Sciatic nerve (tissue), 2 donors: ENCODE data around the gene PNLDC1. TPM values are rescaled to one million over a fixed set of nuclear protein-coding genes. Genes with fewer than 3 reads are reported as not detected.
"Not testable (repeated sequence)": the region's sequence is repeated elsewhere in the genome, so short reads cannot be mapped to it uniquely, and the experiment has no call there.

Source experiments
- ATAC-seq: fragments of 200-7000 bp; cut with Tn5 transposase; one replicate; pipeline ENCODE4 v1.9.1; 2020; ENCODE audit warnings: mild to moderate bottlenecking, moderate library complexity
- DNase-seq: peaks from one replicate; pipeline ENCODE4 v3.0.0-alpha.2; 2020; ENCODE audit warnings: low spot score
- intact Hi-C: fragments of 100-400 bp; cut with DNase I; formaldehyde crosslinking; loops from one replicate; pipeline ENCODE4 v1.14.2; 2022
- total RNA-seq: library from RNA; stranded (reverse); fragmentation: NEBNext Ultra II Directional; extraction: Animal tissue kit (Norgen Biotek cat#: 25700); gene quantifications from one replicate; pipeline ENCODE4 v1.2.1, GENCODE V29; 2021
- donor health status: DM: no; HTN: no; CAD: no.
- donor health status: DM: no; HTN: no; CAD: no.

The PNLDC1 gene
- total RNA-seq, 1 donor from 2014 or later: not detected

- intact Hi-C loops: no loop called here
- ATAC-seq: no peak
- no peak for DNase-seq
Measured at GRCh38 chr6:159778131-159778530, 21.9 kb upstream of the PNLDC1 start.

GRCh38 chr6:159778542-159779103 is 21.5 kb upstream of the PNLDC1 start:
- ATAC-seq (no peak), DNase-seq (no peak)
- intact Hi-C loops: no loop called here

GRCh38 chr6:159788276-159788675 is 11.8 kb upstream of the PNLDC1 start:
- intact Hi-C loops: no loop called here
- no peak for ATAC-seq
- no peak for DNase-seq

DNA sequence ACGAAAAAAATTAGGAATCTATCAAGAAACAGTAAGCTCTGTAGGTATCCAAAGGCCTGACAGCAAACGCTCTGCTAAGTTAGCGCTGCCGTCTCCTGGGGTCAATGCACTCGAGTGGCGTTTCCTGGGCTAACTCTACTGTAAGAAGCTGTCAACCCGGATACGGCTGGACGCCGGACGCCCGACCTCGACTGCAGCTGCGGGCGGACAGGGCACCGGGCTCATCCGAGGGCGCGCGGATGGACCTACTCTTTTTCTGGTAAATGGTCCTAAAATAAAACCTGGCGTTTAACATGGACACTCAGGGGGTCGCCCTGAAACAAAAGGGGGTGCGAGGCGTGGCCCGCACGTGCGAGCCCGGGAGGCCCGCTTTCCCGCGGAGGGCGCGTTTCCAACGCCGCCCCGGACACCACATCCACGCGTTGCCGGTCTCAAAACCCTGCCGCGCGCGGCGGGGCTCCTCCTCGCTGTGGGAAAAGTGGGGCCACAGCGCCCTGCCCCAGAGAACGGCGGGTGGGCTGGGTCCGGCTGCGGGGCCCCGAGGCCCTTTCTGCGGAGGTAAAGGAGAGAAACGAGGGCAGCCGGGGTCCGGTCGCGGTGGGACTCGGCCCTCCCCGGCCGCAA is 11.2 kb upstream of the PNLDC1 start:
- ATAC-seq (no peak), DNase-seq (peak; percentile 70)
- intact Hi-C loops: no loop called here

DNA sequence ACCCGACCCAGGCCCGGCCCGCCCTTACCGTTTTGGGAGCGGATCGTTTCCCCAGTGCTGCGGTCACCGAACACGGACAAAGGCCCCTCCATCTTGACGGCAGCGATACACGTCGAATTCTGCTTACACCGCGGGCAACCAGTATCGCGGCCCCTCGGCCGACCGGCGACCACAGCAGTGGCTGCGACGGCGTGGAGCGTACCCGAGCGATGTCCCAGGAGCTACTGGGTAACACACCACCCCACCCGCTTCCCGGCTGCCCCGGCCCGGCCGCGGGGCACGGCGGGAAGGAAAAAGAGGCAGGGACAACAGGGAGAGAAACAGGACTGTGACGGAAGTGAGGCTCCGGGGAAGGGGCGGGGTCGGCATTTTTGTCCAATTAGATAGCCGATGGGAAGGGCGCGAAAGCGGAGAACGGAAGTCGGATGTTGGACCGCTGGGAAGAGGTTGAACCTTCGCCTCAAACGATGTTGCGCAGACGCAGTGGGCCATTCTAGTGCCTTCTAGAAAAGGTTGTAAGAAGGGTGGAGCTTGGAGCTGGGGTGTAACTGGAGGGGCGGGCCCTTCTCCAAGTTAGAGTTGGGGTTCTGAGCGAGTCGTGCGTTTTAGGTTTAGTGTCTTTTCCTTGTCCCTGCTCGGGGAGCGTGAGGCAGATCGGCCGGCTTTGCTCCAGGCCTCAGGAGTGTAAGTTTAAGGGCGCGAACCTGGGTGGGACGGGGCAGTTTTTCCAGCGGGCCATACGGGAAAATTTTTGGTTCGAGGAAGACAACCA is 10.5 kb upstream of the PNLDC1 start, which contains the start of gene TCP1:
TSS of gene TCP1 (minus strand) at position 226 of the 772 bp plus-strand sequence. CDS start at position 92, 134 bp downstream.
- peak; percentile 97 for ATAC-seq
- DNase-seq: peak; percentile 100
- intact Hi-C loops: no loop called here

- intact Hi-C loops: no loop called here
- peak; percentile 97 for ATAC-seq
- DNase-seq: peak; percentile 95
Measured at GRCh38 chr6:159790149-159790955, 9.7 kb upstream of the PNLDC1 start, which contains the start of gene MRPL18. Gene MRPL18 (plus strand): TSS chr6:159790467. CDS start chr6:159790588, 121 bp downstream.

DNA sequence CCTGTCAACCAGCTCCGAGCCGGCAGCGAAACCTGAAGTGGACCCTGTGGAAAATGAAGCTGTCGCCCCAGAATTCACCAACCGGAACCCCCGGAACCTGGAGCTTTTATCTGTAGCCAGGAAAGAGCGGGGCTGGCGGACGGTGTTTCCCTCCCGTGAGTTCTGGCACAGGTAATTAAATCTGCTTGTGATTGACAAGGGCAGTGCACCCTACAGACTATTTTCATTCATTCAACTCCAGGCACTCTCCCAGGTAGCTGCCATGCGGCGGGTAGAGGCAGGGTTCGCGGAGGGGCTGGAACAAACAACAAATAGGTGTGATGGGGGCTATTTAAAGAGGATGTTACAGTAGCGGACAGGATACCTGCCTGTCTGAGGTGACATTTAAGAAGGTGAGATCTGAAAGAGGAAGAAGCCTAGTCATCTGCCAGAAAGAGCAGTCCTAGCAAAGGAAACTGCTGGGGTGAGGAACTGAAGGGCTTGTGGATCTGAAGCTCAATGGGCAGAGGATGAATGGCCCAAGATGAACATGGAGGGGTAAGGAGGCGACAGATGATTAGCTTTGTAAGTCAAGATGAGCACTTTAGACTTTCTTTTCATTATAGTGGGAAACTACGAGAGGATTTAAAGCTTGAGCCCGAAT is 9.0 kb upstream of the PNLDC1 start:
- ATAC-seq: no peak
- DNase-seq: peak; percentile 65

DNA sequence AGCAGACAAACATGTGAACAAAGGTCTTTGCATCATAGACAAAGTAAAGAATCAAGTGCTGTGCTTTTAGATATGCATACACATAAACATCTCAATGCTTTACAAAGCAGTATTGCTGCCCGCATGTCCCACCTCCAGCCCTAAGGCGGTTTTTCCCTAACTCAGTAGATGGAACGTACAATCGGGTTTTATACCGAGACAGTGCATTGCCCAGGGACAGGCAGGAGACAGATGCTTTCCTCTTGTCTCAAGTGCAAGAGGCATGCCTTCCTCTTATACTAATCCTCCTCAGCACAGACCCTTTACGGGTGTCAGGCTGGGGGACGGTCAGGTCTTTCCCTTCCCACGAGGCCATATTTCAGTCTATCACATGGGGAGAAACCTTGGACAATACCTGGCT is 5.1 kb upstream of the PNLDC1 start:
- intact Hi-C loops, ATAC-seq, DNase-seq: not testable (repeated sequence)

More for the DNA sequence above, 9.0 kb upstream of the PNLDC1 start:
- intact Hi-C loops: no loop called here

GRCh38 chr6:159797554-159797953 is 2.5 kb upstream of the PNLDC1 start:
- no peak for DNase-seq
- intact Hi-C loops: no loop called here
- ATAC-seq: no peak

- ATAC-seq: no peak
- intact Hi-C loops: no loop called here
Measured at GRCh38 chr6:159801935-159802334, 1.9 kb downstream of the PNLDC1 start.

DNA sequence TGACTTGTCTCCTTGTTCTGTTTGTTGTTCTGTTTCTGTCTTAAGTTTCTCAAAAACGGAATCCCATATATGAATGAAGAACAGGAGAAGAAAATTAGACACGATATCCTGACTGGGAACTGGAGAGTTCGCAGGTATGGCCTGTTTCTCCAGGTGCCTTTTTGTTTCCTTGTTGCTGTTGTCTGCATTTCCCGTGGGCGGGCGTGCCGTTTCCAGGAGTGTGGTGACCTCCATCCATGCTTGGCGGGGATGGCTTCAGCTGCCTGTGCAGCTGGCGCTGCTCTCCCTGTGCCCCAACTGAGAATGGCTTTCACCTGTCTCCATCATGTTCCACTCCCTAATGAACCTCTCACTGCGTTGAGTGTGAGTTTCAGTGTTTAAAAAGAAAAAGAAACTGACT is 4.4 kb downstream of the PNLDC1 start:
- no peak for ATAC-seq
- intact Hi-C loops: no loop called here

More at GRCh38 chr6:159801935-159802334, 1.9 kb downstream of the PNLDC1 start:
- no peak for DNase-seq

GRCh38 chr6:159805440-159806020 is 5.5 kb downstream of the PNLDC1 start:
- ATAC-seq: no peak
- intact Hi-C loops: no loop called here
- DNase-seq: no peak

More for the DNA sequence above, 4.4 kb downstream of the PNLDC1 start:
- DNase-seq: no peak

DNA sequence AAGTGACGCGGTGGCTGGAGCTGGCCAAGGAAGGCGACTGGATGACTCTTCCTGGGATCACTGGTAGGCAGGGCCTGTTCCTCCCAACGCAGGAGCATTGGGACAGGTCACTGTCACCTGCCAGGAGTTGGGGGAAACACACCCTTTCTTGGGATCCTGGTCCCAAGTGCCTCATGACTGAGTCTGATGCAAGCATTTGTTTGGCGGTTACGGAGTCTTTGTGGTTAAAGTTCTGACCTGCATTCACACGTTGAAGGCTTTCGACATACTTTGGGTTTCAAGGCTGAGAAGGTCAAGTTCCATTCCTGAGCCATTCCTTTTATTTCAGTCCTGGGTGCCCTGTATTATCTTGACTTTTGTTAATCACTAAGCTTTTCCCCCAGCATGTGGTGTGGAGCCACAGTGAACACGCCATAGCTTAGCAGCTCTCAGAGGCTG is 6.0 kb downstream of the PNLDC1 start:
- ATAC-seq (no peak), DNase-seq (no peak)
- intact Hi-C loops: no loop called here

DNA sequence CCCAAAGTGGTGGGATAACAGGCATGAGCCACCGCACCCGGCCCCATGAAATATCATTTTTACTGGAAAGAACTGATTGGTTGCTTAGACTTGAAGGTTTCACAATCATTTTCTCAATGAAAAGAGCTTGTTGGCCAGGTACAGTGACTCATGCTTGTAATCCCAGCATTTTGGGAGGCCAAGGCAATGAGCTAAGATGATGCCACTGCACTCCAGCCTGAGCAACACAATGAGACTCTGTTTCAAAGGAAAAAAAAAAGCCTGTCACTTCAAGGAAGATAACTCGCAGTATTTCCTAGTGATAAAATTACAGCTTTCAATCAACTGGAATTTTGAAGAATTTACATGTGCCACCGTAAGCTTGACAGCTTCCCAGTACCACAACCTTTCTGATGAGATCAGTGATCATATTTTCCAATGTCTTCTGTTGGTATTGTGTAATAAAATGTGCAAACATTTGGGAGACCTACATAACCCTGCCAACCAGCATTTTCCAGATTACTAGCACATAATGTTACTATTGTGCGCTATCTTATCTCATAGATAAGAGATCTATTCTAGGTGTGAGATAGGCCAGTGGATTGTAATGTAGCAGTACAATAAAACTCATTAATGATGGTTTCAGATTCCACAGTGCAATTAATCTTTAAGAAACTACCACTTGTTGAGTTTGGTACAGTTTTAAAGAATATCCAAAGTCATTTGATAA is 7.2 kb downstream of the PNLDC1 start:
- ATAC-seq (no peak), DNase-seq (no peak)
- intact Hi-C loops: no loop called here

DNA sequence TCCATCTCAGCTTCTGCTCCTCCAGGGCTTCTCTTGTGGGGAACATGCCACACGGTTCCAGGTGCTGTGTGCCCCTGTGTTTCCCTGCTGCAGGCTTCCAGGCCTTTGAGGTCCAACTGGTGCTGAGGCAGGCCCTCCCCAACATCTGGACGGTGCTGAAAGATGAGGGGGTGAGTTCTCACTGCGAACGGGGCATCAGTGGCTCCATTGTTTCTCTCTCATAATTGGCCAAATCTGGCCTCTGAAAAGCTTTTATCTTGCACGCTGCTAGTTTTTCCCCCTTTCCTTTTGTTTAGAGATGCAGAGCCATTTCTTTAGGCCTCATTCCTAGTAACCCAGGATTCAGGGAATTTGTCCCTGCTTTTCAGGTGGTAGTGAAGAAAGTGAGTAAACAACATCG is 8.6 kb downstream of the PNLDC1 start:
- ATAC-seq (no peak), DNase-seq (no peak)
- intact Hi-C loops: no loop called here

- DNase-seq (no peak), ATAC-seq (no peak)
- intact Hi-C loops: no loop called here
Measured at GRCh38 chr6:159809149-159809548, 9.1 kb downstream of the PNLDC1 start.

DNA sequence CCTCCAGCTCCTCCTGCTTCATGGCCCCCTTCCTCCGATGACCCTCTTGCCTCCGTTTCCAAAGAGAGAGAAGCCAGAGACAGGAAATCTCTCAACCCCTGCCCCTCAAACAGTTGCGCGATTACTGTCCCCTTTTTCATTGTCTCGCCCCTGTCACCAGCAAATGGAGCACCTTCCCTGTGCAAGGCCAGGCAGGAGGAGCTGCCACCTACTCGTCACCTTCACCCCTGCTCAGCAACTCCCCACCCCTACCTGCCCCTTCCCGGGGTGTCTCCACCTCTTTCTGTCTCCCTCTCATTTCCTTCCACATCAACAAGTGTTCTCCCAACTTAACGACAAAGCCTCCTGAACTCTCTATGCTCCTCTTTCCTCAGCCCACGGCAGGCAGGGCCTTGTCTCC is 13.7 kb downstream of the PNLDC1 start:
- DNase-seq (no peak), ATAC-seq (no peak)
- intact Hi-C loops: no loop called here

DNA sequence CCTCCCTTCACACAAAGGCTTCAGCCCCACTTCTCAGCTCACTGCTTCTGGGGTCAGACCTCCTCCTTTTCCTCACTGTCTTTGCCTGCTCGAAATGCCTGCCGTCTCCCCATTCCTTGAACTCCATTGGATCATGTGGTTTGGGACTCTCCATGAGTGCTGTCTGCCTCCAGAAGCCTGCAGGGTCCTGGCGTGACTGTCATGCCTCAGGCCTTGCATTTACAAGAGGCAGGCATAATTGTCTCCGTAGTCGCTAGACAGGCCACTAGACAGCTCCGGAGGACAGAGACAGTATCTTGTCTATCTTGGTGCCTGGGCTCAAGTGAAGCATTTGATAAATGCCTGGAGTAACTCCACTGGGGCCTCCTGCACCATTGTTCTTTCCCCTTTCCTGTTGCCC is 15.3 kb downstream of the PNLDC1 start:
- intact Hi-C loops: no loop called here
- ATAC-seq (no peak), DNase-seq (no peak)
